Measurements from ENCODE around the gene CAMKMT. TPM values are rescaled to one million over a fixed set of nuclear protein-coding genes. Genes with fewer than 3 reads are reported as not detected.

The CAMKMT gene
- total RNA-seq, 1 experiment from 2014 or later: 2.7 TPM

- H4K20me1 ChIP-seq (ENCODE audit: low read length): no peaks in the 10 kb centered on the region
- H3F3A ChIP-seq (ENCODE audit: low read length, unreplicated experiment): no peaks in the 10 kb centered on the region
- no peak overlapping the region for H3K4me3 ChIP-seq (ENCODE audit: low read length)
- no peaks in the 10 kb centered on the region for H3K9me2 ChIP-seq (replicated peaks; ENCODE audit: low read length)
- H3K9me3 ChIP-seq (ENCODE audit: low read length): no peaks in the 10 kb centered on the region
- BruUV-seq (replicated peaks): no TSS peak
- no peak for DNase-seq
- H3K79me2 ChIP-seq (ENCODE audit: low read length): no peaks in the 10 kb centered on the region
- H3K27ac ChIP-seq (ENCODE audit: low read length): no peak overlapping the region
- TF ChIP-seq EZH2phosphoT487 (IDR thresholded peaks at IDR 0.05; ENCODE audit: borderline replicate concordance, low read length) (no peak), EZH2 (IDR thresholded peaks at IDR 0.05; ENCODE audit: low read length, unreplicated experiment) (no peak), CTCF (conservative IDR thresholded peaks at IDR 0.05; ENCODE audit: low read depth, low read length) (no peak)
- ChIA-PET POLR2A (ENCODE audit: unreplicated experiment) (no interaction called here), CTCF (no interaction called here)
- no peak overlapping the region for H2AFZ ChIP-seq (ENCODE audit: low read length)
- no peaks in the 10 kb centered on the region for H3K36me3 ChIP-seq (ENCODE audit: low read depth, low read length)
- no peak overlapping the region for H3K9ac ChIP-seq (ENCODE audit: low read length)
- no peak overlapping the region for H3K4me2 ChIP-seq (ENCODE audit: low read length)
- intact Hi-C loops (cut with micrococcal nuclease): no loop called here
- H3K4me1 ChIP-seq (ENCODE audit: insufficient read depth, low read length): peaks cover 18% of the 10 kb centered on the region
- no peaks in the 10 kb centered on the region for H3K27me3 ChIP-seq (ENCODE audit: low read length)
- no peak for ATAC-seq
These were observed 203.0 kb downstream of the CAMKMT start for GRCh38 chr2:44564752-44565151.

GRCh38 chr2:44566059-44566458, 204.3 kb downstream of the CAMKMT start:
- ATAC-seq: no peak
- no peak overlapping the region for H3K27ac ChIP-seq (ENCODE audit: low read length)
- H3K9me2 ChIP-seq (replicated peaks; ENCODE audit: low read length): no peaks in the 10 kb centered on the region
- intact Hi-C loops (cut with micrococcal nuclease): no loop called here
- no peaks in the 10 kb centered on the region for H3F3A ChIP-seq (ENCODE audit: low read length, unreplicated experiment)
- no peak for DNase-seq
- H3K36me3 ChIP-seq (ENCODE audit: low read depth, low read length): no peaks in the 10 kb centered on the region
- peaks cover 20% of the 10 kb centered on the region for H3K4me1 ChIP-seq (ENCODE audit: insufficient read depth, low read length)
- ChIA-PET POLR2A (ENCODE audit: unreplicated experiment) (no interaction called here), CTCF (no interaction called here)
- H3K9ac ChIP-seq (ENCODE audit: low read length): no peak overlapping the region
- no peaks in the 10 kb centered on the region for H4K20me1 ChIP-seq (ENCODE audit: low read length)
- H3K27me3 ChIP-seq (ENCODE audit: low read length): no peaks in the 10 kb centered on the region
- BruUV-seq (replicated peaks): no TSS peak
- H3K9me3 ChIP-seq (ENCODE audit: low read length): no peaks in the 10 kb centered on the region
- H3K4me3 ChIP-seq (ENCODE audit: low read length): no peak overlapping the region
- no peak overlapping the region for H2AFZ ChIP-seq (ENCODE audit: low read length)
- no peaks in the 10 kb centered on the region for H3K79me2 ChIP-seq (ENCODE audit: low read length)
- no peak overlapping the region for H3K4me2 ChIP-seq (ENCODE audit: low read length)
- TF ChIP-seq EZH2phosphoT487 (IDR thresholded peaks at IDR 0.05; ENCODE audit: borderline replicate concordance, low read length) (no peak), CTCF (conservative IDR thresholded peaks at IDR 0.05; ENCODE audit: low read depth, low read length) (no peak), EZH2 (IDR thresholded peaks at IDR 0.05; ENCODE audit: low read length, unreplicated experiment) (no peak)

- TF ChIP-seq EZH2 (IDR thresholded peaks at IDR 0.05; ENCODE audit: low read length, unreplicated experiment) (no peak), EZH2phosphoT487 (IDR thresholded peaks at IDR 0.05; ENCODE audit: borderline replicate concordance, low read length) (no peak), CTCF (conservative IDR thresholded peaks at IDR 0.05; ENCODE audit: low read depth, low read length) (no peak)
- Histone ChIP-seq H3K9me2 (replicated peaks; ENCODE audit: low read length) (no peaks in the 10 kb centered on the region), H3K4me1 (ENCODE audit: insufficient read depth, low read length) (peaks cover 31% of the 10 kb centered on the region), H3K27me3 (ENCODE audit: low read length) (no peaks in the 10 kb centered on the region), H4K20me1 (ENCODE audit: low read length) (no peaks in the 10 kb centered on the region), H3K27ac (ENCODE audit: low read length) (peak overlapping the region; percentile 23), H3K79me2 (ENCODE audit: low read length) (no peaks in the 10 kb centered on the region), H3K4me3 (ENCODE audit: low read length) (no peak overlapping the region), H3K4me2 (ENCODE audit: low read length) (peak overlapping the region; percentile 10), H3F3A (ENCODE audit: low read length, unreplicated experiment) (no peaks in the 10 kb centered on the region), H3K9ac (ENCODE audit: low read length) (no peak overlapping the region), H2AFZ (ENCODE audit: low read length) (no peak overlapping the region; the same call in 1 of the 2 replicates), H3K9me3 (ENCODE audit: low read length) (no peaks in the 10 kb centered on the region), H3K36me3 (ENCODE audit: low read depth, low read length) (no peaks in the 10 kb centered on the region)
- ATAC-seq: peak; percentile 64
- intact Hi-C loops (cut with micrococcal nuclease): no loop called here
- ChIA-PET CTCF (no interaction called here), POLR2A (ENCODE audit: unreplicated experiment) (no interaction called here)
- BruUV-seq (replicated peaks): no TSS peak
- DNase-seq: peak; percentile 57
These were observed 207.7 kb downstream of the CAMKMT start for GRCh38 chr2:44569491-44569890.

Measured in PC-3 (cell line).